ENCODE measurements around the gene GDE1. TPM values are rescaled to one million over a fixed set of nuclear protein-coding genes. Genes with fewer than 3 reads are reported as not detected.

The GDE1 gene
- total and polyA plus RNA-seq, 2 of the 4 experiments (the other 2 are of a cell fraction) = 50.1 to 62.4 TPM

DNA sequence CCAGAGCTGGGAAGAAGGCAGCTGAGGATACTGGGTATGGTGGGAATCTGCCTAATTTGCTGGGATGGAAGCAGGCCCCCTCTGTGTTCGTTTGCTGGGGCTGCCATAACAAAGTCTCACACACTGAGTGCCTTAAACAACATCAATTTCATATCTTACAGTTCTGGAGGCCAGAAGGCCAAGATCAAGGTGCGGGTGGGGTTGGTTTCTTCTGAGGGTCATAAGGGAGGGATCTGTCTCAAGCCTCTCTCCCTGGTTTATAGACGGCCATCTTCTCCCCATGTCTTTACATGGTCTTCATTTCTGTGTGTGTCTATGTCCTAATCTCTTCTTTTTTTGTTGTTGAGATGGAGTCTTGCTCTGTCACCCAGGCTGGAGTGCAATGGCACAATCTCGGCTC lies 35.8 kb downstream of the GDE1 start:
- Histone ChIP-seq H3K4ac (ENCODE audit: low read depth, low read length) (no peak overlapping the region), H2AFZ (replicated peaks; ENCODE audit: low read length, poor library complexity) (no peak overlapping the region), H3K4me2 (ENCODE audit: low read depth, low read length) (no peak overlapping the region), H3K23ac (ENCODE audit: low read depth, low read length) (no peak overlapping the region), H3K27me3 (ENCODE audit: control insufficient read depth, insufficient read depth, low read length) (peaks cover 2% of the 10 kb centered on the region), H3K14ac (replicated peaks; ENCODE audit: low read depth, low read length) (no peak overlapping the region), H2AK9ac (replicated peaks; ENCODE audit: low read depth, low read length, poor library complexity) (no peak overlapping the region), H4K8ac (ENCODE audit: low read depth in 2 of 2, low read length in 2 of 2) (no peak overlapping the region), H3K9ac (ENCODE audit: low read depth, low read length) (no peak overlapping the region), H3K18ac (ENCODE audit: low read depth, low read length) (no peak overlapping the region), H3K27ac (ENCODE audit: insufficient read depth, low read length) (no peak overlapping the region), H3K4me1 (ENCODE audit: control insufficient read depth, insufficient read depth, low read length) (no peaks in the 10 kb centered on the region), H2AK5ac (ENCODE audit: low read depth, low read length) (no peak overlapping the region), H2BK20ac (ENCODE audit: low read depth, low read length) (no peak overlapping the region), H3K36me3 (ENCODE audit: control insufficient read depth, insufficient read depth, low read length) (no peaks in the 10 kb centered on the region), H4K5ac (ENCODE audit: low read depth, low read length) (no peak overlapping the region), H3K56ac (ENCODE audit: extremely low read depth, insufficient read depth, low read length) (no peak overlapping the region), H4K20me1 (ENCODE audit: insufficient read depth, low read length) (no peaks in the 10 kb centered on the region), H3K9me3 (ENCODE audit: control insufficient read depth, insufficient read depth, low read length) (no peaks in the 10 kb centered on the region), H4K91ac (ENCODE audit: insufficient read depth, low read depth, low read length) (no peak overlapping the region), H3K9me1 (ENCODE audit: insufficient read depth, low read length) (no peaks in the 10 kb centered on the region), H2BK15ac (ENCODE audit: low read depth, low read length) (no peak overlapping the region), H3K79me1 (ENCODE audit: low read depth in 1 of 2, low read length in 2 of 2) (no peaks in the 10 kb centered on the region), H2BK120ac (ENCODE audit: low read depth, low read length) (no peak overlapping the region), H3K4me3 (ENCODE audit: insufficient read depth, low read depth, low read length) (no peak overlapping the region), H2BK5ac (ENCODE audit: low read depth, low read length, poor library complexity, severe bottlenecking) (no peak overlapping the region)
- no peak for DNase-seq
- ChIA-PET POLR2A (ENCODE audit: unreplicated experiment) (no interaction called here), CTCF (no interaction called here)
- dilution Hi-C loops (cut with HindIII; ENCODE audit: low sequenced_read_pairs, unreplicated experiment) = no loop called here
- in situ Hi-C loops (cut with MboI; ENCODE audit: low sequenced_read_pairs) = no loop called here
- no TSS peak for BruUV-seq (replicated peaks)
- no peak for ATAC-seq (ENCODE audit: low read depth)
- WGBS, 2 experiments (ENCODE audit: extremely low coverage in 2 of 2, insufficient read length in 1 of 2) = no CpG with 5 or more reads among the region's 4 CpGs
- TF ChIP-seq RFX5 (IDR thresholded peaks at IDR 0.05; ENCODE audit: low read depth, low read length) = no peak
- TF ChIP-seq SMC3 (IDR thresholded peaks at IDR 0.05; ENCODE audit: low read depth, low read length) = no peak
- TF ChIP-seq, protein P1, sequence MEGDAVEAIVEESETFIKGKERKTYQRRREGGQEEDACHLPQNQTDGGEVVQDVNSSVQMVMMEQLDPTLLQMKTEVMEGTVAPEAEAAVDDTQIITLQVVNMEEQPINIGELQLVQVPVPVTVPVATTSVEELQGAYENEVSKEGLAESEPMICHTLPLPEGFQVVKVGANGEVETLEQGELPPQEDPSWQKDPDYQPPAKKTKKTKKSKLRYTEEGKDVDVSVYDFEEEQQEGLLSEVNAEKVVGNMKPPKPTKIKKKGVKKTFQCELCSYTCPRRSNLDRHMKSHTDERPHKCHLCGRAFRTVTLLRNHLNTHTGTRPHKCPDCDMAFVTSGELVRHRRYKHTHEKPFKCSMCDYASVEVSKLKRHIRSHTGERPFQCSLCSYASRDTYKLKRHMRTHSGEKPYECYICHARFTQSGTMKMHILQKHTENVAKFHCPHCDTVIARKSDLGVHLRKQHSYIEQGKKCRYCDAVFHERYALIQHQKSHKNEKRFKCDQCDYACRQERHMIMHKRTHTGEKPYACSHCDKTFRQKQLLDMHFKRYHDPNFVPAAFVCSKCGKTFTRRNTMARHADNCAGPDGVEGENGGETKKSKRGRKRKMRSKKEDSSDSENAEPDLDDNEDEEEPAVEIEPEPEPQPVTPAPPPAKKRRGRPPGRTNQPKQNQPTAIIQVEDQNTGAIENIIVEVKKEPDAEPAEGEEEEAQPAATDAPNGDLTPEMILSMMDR (conservative IDR thresholded peaks at IDR 0.05; ENCODE audit: low read depth, low read length) = no peak
- no peak for TF ChIP-seq CEBPB (IDR thresholded peaks at IDR 0.05; ENCODE audit: low read depth, low read length)
- TF ChIP-seq MXI1 (IDR thresholded peaks at IDR 0.05; ENCODE audit: borderline replicate concordance, low read depth, low read length) = no peak
- no peak for TF ChIP-seq MAFK (IDR thresholded peaks at IDR 0.05; ENCODE audit: low read depth, low read length)
- no peak for TF ChIP-seq FOS (IDR thresholded peaks at IDR 0.05; ENCODE audit: low read depth, low read length)
- no peak for TF ChIP-seq POLR2A (IDR thresholded peaks at IDR 0.05; ENCODE audit: low read depth, low read length)
- TF ChIP-seq, protein P2, sequence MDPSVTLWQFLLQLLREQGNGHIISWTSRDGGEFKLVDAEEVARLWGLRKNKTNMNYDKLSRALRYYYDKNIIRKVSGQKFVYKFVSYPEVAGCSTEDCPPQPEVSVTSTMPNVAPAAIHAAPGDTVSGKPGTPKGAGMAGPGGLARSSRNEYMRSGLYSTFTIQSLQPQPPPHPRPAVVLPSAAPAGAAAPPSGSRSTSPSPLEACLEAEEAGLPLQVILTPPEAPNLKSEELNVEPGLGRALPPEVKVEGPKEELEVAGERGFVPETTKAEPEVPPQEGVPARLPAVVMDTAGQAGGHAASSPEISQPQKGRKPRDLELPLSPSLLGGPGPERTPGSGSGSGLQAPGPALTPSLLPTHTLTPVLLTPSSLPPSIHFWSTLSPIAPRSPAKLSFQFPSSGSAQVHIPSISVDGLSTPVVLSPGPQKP (IDR thresholded peaks at IDR 0.05; ENCODE audit: borderline replicate concordance, low read depth, low read length) = no peak
- no peak for TF ChIP-seq RAD21 (IDR thresholded peaks at IDR 0.05; ENCODE audit: low read length)
- TF ChIP-seq BHLHE40 (IDR thresholded peaks at IDR 0.05; ENCODE audit: low read depth, low read length) = no peak
- no peak for TF ChIP-seq MAZ (IDR thresholded peaks at IDR 0.05; ENCODE audit: borderline replicate concordance, low read depth, low read length)
- intact Hi-C loops (cut with micrococcal nuclease) = no loop called here

Data from IMR-90 (cell line).